ENCODE data around the gene ZNF662. TPM values are rescaled to one million over a fixed set of nuclear protein-coding genes. Genes with fewer than 3 reads are reported as not detected.

ZNF662 gene
- total and polyA plus RNA-seq, 2 of the 8 experiments (the other 6 are each of a cell fraction or from before 2014, with no cell fraction given), result 0.03 TPM; not detected in 1

- TF ChIP-seq, protein P1, sequence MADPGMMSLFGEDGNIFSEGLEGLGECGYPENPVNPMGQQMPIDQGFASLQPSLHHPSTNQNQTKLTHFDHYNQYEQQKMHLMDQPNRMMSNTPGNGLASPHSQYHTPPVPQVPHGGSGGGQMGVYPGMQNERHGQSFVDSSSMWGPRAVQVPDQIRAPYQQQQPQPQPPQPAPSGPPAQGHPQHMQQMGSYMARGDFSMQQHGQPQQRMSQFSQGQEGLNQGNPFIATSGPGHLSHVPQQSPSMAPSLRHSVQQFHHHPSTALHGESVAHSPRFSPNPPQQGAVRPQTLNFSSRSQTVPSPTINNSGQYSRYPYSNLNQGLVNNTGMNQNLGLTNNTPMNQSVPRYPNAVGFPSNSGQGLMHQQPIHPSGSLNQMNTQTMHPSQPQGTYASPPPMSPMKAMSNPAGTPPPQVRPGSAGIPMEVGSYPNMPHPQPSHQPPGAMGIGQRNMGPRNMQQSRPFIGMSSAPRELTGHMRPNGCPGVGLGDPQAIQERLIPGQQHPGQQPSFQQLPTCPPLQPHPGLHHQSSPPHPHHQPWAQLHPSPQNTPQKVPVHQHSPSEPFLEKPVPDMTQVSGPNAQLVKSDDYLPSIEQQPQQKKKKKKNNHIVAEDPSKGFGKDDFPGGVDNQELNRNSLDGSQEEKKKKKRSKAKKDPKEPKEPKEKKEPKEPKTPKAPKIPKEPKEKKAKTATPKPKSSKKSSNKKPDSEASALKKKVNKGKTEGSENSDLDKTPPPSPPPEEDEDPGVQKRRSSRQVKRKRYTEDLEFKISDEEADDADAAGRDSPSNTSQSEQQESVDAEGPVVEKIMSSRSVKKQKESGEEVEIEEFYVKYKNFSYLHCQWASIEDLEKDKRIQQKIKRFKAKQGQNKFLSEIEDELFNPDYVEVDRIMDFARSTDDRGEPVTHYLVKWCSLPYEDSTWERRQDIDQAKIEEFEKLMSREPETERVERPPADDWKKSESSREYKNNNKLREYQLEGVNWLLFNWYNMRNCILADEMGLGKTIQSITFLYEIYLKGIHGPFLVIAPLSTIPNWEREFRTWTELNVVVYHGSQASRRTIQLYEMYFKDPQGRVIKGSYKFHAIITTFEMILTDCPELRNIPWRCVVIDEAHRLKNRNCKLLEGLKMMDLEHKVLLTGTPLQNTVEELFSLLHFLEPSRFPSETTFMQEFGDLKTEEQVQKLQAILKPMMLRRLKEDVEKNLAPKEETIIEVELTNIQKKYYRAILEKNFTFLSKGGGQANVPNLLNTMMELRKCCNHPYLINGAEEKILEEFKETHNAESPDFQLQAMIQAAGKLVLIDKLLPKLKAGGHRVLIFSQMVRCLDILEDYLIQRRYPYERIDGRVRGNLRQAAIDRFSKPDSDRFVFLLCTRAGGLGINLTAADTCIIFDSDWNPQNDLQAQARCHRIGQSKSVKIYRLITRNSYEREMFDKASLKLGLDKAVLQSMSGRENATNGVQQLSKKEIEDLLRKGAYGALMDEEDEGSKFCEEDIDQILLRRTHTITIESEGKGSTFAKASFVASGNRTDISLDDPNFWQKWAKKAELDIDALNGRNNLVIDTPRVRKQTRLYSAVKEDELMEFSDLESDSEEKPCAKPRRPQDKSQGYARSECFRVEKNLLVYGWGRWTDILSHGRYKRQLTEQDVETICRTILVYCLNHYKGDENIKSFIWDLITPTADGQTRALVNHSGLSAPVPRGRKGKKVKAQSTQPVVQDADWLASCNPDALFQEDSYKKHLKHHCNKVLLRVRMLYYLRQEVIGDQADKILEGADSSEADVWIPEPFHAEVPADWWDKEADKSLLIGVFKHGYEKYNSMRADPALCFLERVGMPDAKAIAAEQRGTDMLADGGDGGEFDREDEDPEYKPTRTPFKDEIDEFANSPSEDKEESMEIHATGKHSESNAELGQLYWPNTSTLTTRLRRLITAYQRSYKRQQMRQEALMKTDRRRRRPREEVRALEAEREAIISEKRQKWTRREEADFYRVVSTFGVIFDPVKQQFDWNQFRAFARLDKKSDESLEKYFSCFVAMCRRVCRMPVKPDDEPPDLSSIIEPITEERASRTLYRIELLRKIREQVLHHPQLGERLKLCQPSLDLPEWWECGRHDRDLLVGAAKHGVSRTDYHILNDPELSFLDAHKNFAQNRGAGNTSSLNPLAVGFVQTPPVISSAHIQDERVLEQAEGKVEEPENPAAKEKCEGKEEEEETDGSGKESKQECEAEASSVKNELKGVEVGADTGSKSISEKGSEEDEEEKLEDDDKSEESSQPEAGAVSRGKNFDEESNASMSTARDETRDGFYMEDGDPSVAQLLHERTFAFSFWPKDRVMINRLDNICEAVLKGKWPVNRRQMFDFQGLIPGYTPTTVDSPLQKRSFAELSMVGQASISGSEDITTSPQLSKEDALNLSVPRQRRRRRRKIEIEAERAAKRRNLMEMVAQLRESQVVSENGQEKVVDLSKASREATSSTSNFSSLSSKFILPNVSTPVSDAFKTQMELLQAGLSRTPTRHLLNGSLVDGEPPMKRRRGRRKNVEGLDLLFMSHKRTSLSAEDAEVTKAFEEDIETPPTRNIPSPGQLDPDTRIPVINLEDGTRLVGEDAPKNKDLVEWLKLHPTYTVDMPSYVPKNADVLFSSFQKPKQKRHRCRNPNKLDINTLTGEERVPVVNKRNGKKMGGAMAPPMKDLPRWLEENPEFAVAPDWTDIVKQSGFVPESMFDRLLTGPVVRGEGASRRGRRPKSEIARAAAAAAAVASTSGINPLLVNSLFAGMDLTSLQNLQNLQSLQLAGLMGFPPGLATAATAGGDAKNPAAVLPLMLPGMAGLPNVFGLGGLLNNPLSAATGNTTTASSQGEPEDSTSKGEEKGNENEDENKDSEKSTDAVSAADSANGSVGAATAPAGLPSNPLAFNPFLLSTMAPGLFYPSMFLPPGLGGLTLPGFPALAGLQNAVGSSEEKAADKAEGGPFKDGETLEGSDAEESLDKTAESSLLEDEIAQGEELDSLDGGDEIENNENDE (IDR thresholded peaks at IDR 0.05; ENCODE audit: insufficient replicate concordance, low read length), result no peak
- TF ChIP-seq PHF8 (conservative IDR thresholded peaks at IDR 0.05; ENCODE audit: low read depth, low read length), result no peak
- no peak for TF ChIP-seq EGR1 (IDR thresholded peaks at IDR 0.05; ENCODE audit: borderline replicate concordance, low read depth, low read length)
- TF ChIP-seq ASH2L (IDR thresholded peaks at IDR 0.05; ENCODE audit: low read length), result no peak
- no peak for TF ChIP-seq RXRA (IDR thresholded peaks at IDR 0.05; ENCODE audit: insufficient read depth, low read depth, low read length)
- TF ChIP-seq SIN3A (conservative IDR thresholded peaks at IDR 0.05 in 1 of 2, IDR thresholded peaks at IDR 0.05 in 1 of 2; ENCODE audit: low read depth in 1 of 2, low read length in 2 of 2), result no peak
- no peak for TF ChIP-seq SIX5 (IDR thresholded peaks at IDR 0.05; ENCODE audit: low read depth, low read length)
- no peak for TF ChIP-seq JUN (IDR thresholded peaks at IDR 0.05; ENCODE audit: low read depth, low read length)
- TF ChIP-seq CHD2 (IDR thresholded peaks at IDR 0.05; ENCODE audit: low read length), result no peak
- no peak for TF ChIP-seq TAF7 (optimal IDR thresholded peaks at IDR 0.05; ENCODE audit: borderline replicate concordance, low read depth, low read length)
- no peak for TF ChIP-seq BRCA1 (IDR thresholded peaks at IDR 0.05; ENCODE audit: low read depth, low read length)
- no peak for TF ChIP-seq KDM1A (IDR thresholded peaks at IDR 0.05; ENCODE audit: borderline replicate concordance, low read length)
- no peak for TF ChIP-seq NRF1 (IDR thresholded peaks at IDR 0.05; ENCODE audit: low read depth, low read length)
Observed at GRCh38 chr3:42960786-42961185, 54.8 kb downstream of the ZNF662 start (continued).
